Measurements from ENCODE around the gene AMBRA1. TPM values are rescaled to one million over a fixed set of nuclear protein-coding genes. Genes with fewer than 3 reads are reported as not detected.

Gene AMBRA1
- total RNA-seq, 1 donor from 2014 or later = 20.9 TPM

GRCh38 chr11:46564459-46564858 is 29.4 kb downstream of the AMBRA1 start:
- peak; percentile 20 for DNase-seq

- no peak for DNase-seq
Measured at GRCh38 chr11:46562527-46562926, 31.3 kb downstream of the AMBRA1 start.

- DNase-seq = peak; percentile 68
Measured at GRCh38 chr11:46560300-46560991, 33.4 kb downstream of the AMBRA1 start.

- no peak for DNase-seq
Measured at GRCh38 chr11:46559815-46560214, 34.0 kb downstream of the AMBRA1 start.

- peak; percentile 19 for DNase-seq
Measured at GRCh38 chr11:46557684-46558151, 36.1 kb downstream of the AMBRA1 start.

GRCh38 chr11:46555267-46556054 is 38.4 kb downstream of the AMBRA1 start:
- peak; percentile 53 for DNase-seq

GRCh38 chr11:46554213-46555147 is 39.3 kb downstream of the AMBRA1 start:
- DNase-seq = peak; percentile 83

GRCh38 chr11:46553814-46554212 is 40.0 kb downstream of the AMBRA1 start:
- peak; percentile 73 for DNase-seq

GRCh38 chr11:46551261-46551660 is 42.6 kb downstream of the AMBRA1 start:
- no peak for DNase-seq

- DNase-seq = no peak
Measured at GRCh38 chr11:46547579-46547978, 46.2 kb downstream of the AMBRA1 start.

- DNase-seq = no peak
Measured at GRCh38 chr11:46543564-46543963, 50.3 kb downstream of the AMBRA1 start.

GRCh38 chr11:46541593-46542371 is 52.0 kb downstream of the AMBRA1 start:
- no peak for DNase-seq

- no peak for DNase-seq
Measured at GRCh38 chr11:46540807-46541206, 53.0 kb downstream of the AMBRA1 start.

GRCh38 chr11:46537537-46538295 is 56.1 kb downstream of the AMBRA1 start:
- DNase-seq = peak; percentile 91

GRCh38 chr11:46537121-46537520 is 56.7 kb downstream of the AMBRA1 start:
- DNase-seq = peak; percentile 35

GRCh38 chr11:46535688-46536087 is 58.1 kb downstream of the AMBRA1 start:
- no peak for DNase-seq

GRCh38 chr11:46534711-46535110 is 59.1 kb downstream of the AMBRA1 start:
- DNase-seq = no peak

GRCh38 chr11:46533396-46534100 is 60.3 kb downstream of the AMBRA1 start:
- DNase-seq = no peak

GRCh38 chr11:46529928-46530574 is 63.8 kb downstream of the AMBRA1 start:
- DNase-seq = no peak
